HG03575 (cell line): Measurements from ENCODE around the gene RBM22.

Experiments
- ATAC-seq: cut with Tn5 transposase; IDR thresholded peaks from one replicate; pipeline ENCODE4 v1.9.1; 2021; ENCODE audit not compliant: unreplicated experiment, insufficient number of reproducible peaks, low FRiP score; ENCODE audit errors: extremely low read depth

RBM22 gene

DNA sequence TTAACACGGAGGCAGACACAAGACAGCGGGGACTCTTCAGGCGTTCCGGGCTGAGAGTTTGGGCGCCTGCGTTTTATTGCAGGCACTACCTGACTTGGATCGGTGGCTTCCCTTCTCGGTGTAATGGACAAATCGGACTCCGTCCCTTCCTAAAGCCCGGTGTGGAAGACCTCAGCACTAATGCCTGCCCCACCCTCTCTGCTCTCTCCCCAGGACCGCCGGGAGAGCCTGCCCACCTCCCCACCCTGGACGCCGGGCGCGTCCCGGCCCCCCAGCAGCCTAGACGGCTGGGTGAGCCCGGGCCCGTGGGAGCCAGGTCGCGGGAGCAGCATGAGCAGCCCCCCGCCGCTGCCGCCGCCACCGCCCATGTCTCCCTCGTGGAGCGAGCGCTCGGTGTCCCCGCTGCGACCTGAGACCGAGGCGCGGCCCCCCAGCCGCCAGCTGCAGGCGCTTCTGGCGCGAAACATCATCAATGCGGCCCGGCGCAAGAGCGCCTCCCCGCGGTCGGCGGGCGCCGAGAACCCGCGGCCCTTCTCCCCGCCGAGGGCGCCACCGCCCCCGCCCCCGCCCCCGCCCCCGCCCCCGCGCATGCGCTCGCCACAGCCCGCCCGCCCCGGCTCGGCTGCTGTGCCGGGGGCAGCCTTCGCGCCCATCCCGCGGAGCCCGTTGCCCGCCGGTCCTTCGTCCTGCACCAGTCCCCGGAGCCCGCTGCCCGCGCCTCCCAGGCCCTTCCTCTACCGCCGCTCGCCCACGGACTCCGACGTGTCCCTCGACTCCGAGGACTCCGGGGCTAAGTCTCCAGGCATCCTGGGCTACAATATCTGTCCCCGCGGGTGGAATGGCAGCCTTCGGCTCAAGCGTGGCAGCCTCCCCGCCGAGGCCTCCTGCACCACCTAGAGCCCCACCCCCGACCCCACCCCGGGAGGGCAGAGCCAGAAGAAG is 44.4 kb downstream of the RBM22 start:
- no peak for ATAC-seq

DNA sequence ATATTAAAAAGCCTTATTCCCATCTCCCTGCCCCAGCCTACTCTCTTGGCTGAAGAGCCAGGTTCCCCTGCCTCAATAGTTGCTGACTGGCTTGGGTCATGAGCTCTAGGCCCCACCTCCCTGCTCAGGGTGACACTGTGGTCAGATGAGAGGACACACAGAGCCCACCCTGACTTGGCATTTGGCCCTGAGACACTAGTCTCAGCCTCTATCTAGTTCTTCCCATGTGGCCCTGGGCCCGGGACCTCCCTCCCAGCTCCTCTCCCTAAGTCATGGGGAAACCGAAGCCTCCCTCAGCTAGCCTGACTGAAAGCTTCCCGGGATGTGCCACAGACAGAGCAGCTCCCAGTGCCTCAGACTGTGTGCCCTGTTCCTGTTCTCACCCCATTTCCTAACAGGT is 45.6 kb downstream of the RBM22 start:
- ATAC-seq, result no peak

DNA sequence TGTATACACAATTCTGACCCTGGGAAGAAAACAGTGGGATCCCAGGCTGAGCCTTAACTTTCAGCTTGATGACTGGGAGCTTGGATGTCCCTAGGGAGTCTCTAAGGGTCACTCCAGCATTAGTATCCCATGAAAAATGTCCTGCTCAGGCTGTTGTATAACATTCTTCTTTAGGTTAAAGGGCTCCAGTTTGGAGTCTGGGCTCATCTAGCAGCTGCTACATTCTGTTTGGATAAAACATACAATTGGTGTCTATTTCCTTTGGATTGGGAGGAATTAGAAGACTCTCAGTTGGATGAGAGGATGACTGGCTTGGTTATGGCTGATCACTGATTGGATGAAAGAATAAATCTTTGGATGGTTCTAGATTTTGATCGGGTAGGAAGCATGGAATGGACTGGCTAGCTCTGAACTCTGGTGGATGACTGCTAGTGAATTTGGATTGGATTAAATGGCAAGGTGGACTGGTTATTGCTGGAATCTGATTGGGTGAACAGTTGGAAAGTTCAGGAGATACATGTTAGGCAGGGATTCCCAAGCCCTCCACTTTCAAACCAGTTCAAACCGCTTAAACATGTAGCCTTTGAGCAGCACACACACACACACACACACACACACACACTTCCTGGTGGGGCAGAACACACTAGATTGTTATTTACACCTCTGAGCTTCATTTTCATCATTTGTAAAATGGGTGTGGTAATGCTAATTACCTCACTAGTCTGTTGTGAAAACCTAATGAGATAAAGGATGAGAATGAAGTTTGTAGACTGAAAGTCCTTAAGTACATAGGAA is 46.9 kb downstream of the RBM22 start:
- no peak for ATAC-seq

DNA sequence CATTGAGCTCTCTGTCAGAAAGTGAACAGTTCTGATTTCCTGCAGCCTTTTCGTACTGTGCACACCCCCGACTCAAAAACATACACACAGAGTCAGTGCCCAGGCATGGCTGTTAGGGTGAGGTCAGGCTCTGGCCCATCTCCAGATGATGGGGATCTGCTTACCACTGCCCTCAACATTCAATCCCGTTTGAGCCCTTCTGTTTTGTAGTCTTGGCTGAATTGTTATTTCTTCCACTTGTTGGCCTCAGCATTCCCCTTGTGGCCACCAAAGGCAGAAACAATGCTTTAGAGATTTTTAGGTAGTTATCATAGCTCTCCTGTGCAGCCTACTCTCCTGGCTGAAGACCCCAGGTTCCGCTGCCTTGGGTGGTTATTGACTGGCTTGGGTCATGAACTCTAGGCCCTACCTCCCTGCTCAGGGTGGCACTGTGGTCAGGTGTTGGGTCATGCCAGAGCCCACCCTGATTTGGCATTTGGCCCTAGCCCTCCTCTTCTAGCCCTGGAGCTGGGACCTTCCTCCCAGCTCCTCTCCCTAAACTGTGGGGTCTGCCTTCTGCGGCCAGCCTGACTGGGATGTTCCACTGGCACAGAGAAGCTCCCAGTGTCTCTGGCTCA is 47.6 kb downstream of the RBM22 start:
- ATAC-seq, result no peak

DNA sequence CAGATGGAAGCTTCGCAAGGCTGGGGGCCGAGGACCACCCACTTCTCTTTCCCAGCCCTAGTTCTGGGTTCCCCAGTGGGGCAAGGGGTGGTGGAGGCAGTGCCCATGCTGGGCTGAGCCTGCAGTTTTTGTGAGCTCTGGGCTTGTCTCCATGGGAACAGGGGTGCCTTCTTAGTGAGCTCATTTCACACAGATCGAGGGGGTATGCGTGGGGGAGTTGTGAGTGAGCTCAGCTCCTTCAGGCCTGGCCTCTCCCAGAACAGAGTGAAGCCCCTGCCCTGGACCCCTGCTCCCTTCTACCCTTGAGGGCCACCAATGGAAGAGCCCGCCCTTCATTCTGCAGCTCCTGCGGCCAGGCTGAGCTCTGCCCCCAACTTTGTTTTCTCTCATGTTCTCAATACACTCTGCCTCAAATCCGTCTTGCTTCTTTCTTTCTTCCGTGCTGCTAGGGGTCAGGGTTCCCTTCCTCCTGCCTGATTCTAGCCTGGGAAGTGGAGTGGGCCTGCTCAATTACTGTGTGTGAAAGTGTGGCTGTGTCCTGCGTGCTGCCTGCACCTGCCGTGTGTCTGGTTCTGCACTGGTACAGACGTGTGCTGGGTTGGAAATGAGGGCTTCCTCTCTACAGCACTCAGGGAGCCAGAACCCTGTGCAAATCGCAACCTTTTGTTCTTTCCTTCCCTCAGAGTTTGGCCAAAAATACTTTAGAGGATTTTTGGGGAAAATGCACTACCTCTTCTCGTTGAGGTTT is 48.8 kb downstream of the RBM22 start:
- ATAC-seq, result no peak

DNA sequence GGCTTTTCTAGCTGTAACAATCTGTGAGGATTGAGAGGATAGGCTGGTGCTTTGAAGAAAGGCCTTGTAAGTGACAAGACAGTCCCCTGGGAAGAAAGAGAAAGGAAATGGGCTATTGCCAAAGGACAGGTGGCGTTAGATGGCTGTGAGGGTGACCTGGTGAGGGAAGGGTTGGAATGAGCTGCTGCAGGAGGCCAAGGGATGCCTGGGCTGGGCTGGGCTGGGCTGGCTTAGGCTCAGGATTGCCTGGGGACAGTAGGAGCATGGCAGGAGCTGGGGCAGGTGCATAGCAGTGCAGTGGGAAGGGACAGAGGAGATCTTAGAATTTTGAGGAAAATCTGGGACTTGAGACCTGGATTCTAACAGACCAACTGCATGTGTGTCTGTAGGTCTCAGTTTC is 49.5 kb downstream of the RBM22 start:
- ATAC-seq, result no peak

DNA sequence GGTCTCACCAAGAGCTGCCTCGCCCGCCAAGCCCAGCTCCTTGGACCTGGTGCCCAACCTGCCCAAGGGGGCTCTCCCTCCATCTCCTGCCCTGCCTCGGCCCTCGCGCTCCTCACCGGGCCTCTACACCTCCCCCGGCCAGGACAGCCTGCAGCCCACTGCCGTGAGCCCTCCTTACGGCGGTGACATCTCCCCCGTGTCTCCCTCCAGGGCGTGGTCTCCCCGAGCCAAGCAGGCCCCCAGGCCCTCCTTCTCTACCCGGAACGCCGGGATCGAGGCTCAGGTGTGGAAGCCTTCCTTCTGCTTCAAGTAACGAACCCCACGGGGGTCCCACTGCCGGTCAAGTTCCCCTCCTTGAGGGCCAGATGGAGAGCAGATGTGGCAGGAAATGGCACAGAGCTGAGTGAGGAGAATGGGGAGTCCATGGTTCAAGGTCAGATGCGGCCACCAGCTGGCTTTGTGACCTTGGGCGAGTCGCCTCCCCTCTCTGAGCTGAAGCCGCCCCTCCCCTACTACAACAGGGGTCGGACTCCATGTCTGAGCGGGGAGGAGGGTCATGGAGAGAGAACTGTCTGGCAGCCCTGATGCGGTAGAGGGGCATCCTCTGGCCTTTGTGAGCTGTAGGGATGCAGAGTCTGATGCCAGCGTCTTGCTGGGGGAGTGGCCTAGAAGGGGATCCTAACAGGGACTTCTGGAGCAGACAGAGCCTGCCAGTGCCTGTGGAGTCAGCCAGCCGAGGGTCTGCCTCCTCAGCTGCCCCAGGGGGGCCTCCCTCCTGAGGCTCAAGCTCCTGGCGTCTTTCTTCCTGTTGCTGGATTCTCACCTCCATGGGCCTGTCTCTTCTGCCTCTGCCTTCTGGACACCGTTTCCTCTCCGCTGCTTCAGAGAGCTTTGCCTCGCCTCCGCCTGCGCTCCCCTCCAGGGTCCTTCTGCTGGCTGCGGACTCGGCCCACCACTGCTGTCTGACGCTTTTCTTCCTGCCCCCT is 50.5 kb downstream of the RBM22 start:
- no peak for ATAC-seq

DNA sequence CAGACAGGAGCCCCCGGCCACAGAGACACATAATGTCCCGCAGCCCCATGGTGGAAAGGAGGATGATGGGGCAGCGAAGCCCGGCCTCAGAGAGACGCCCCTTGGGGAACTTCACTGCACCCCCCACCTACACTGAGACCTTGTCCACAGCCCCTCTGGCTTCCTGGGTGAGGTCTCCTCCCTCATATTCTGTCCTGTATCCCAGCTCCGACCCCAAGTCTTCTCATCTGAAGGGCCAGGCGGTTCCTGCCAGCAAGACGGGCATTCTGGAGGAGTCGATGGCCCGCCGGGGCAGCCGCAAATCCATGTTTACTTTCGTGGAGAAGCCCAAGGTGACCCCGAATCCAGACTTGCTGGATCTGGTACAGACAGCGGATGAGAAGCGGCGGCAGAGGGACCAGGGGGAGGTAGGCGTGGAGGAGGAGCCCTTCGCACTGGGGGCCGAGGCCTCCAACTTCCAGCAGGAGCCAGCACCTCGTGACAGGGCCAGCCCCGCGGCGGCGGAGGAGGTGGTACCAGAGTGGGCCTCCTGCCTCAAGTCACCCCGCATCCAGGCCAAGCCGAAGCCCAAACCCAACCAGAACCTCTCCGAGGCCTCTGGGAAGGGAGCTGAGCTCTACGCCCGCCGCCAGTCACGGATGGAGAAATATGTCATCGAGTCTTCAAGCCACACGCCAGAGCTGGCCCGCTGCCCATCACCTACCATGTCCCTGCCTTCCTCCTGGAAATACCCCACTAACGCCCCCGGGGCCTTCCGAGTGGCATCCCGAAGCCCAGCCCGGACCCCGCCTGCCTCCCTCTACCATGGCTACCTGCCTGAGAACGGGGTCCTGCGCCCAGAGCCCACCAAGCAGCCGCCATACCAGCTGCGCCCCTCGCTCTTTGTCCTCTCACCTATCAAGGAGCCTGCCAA is 51.5 kb downstream of the RBM22 start:
- ATAC-seq, result no peak

DNA sequence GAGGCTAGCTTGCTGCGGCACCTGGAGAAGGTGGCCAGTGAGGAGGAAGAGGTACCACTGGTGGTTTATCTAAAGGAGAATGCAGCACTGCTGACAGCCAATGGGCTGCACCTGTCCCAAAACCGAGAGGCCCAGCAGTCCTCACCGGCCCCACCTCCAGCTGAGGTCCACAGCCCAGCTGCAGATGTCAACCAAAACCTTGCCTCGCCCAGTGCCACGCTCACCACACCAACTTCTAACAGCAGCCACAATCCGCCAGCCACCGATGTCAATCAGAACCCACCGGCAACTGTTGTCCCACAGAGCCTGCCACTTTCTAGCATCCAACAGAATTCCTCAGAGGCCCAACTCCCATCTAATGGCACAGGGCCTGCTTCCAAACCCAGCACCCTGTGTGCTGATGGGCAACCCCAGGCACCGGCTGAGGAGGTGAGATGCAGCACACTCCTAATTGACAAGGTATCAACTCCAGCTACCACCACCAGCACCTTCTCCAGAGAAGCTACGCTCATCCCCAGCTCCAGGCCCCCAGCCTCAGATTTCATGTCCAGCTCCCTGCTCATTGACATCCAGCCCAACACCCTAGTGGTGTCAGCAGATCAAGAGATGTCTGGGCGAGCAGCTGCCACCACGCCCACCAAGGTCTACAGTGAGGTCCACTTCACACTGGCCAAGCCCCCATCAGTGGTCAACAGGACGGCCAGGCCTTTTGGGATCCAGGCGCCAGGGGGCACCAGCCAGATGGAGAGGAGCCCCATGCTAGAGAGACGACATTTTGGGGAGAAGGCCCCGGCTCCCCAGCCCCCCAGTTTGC is 52.4 kb downstream of the RBM22 start:
- no peak for ATAC-seq

DNA sequence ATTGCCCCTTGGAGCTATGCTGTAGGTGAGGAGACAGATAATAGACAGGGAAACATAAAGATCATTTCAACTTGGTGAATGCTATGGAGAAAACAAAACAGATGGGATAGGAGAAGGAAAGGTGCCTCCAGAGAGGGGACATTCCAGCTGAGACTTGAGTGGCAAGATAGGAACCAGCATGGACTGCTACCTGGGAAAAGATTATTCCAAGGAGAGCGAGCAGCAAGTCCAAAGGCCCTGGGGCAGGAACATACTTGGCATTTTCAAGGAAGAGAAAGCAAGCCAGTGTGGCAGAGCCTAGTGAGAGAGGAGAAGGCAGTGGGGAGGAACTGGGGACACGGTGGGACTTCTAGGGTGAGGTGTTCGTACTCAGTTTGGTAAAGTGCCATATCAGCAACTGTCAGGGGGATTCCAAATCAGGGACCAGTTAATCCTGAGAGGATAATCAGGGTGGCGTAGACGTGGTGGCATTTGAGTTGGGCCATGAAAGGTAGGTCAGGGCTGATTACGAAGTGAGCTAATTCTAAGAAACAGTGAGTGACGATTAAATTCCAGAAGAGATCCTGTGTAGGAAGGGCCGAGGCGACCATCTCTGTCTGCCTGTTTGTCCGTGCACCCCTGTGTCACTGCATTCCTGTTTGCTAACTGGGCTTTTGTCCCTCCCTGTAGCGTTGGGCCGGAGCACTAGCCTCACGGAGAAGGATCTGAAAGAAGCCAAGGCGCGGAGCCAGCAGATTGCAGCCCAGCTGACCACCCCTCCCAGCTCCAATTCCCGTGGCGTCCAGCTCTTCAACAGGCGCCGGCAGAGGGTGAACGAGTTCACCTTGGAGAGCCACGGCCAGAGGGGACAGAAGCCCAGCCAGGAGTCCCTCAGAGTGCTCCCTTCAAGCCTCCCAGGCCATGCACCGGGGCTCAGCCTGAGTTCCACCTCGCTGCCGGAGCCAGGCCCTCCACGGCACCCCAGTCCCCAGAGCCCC is 53.3 kb downstream of the RBM22 start:
- ATAC-seq, result no peak

DNA sequence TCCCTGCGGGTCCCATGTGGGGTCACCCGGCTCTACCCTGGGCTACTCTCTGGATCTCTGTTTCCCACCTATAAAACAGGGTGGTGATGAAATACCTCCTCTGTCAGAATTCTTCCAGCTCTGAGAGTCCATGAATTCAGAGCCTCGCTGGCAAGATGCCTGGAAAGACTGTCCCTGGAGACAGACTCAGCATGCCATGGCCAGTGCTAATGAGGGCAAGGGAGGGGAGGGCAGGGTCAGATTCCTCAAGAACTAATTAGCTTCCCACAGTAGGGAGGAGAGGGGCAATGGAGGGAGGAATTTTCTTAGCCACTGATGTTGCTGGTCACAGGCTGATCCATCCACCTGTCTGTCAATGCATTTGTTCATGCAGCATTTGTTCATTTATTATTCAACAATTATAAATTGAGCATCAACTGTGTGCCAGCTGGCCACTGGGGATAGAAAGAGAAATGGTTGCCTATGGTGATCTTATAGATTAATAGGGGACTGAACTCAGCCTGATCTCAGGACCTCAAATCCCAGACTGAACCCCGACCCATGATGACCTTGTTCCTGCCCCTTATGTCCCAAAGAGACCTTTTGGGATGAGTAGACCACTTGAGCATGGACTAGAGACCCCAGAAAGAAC is 55.7 kb downstream of the RBM22 start:
- no peak for ATAC-seq

DNA sequence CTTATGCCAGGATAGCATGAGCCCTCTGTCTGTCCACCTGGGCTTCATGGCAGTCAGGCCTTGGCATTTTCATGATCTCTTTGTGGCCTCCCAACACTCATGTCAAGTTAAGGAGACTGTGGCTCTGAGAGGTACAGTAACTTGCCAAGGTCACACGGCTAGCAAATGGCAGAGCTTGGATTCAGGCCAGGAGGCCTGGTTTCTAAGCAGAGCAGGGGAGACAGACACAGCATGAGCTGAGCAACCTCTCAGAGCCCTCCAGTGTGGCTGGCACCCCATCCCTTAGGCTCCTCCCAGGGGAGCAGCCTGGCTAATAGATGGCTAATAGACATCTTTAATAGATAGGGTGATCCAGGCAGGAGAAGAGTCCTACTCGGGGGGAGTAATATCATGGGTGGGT is 56.3 kb downstream of the RBM22 start:
- ATAC-seq, result no peak

DNA sequence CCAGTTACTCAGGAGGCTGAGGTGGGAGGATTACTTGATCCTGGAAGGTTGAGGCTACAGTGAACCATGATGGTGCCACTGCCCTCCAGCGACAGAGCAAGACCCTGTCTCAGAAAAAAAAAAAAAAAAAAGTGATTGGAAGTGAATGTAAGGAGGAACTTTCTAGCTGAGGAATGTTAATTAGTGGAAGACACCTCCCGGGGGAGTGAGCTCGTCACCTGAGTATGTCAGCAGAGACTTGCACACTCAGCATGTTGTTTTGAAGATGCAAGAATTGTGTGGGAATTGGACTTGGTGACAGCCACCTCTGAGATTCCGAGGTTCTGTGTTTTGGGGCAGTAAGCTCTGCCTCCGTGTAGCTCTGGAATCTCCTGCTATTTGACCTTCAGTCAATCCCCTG is 56.8 kb downstream of the RBM22 start:
- no peak for ATAC-seq

DNA sequence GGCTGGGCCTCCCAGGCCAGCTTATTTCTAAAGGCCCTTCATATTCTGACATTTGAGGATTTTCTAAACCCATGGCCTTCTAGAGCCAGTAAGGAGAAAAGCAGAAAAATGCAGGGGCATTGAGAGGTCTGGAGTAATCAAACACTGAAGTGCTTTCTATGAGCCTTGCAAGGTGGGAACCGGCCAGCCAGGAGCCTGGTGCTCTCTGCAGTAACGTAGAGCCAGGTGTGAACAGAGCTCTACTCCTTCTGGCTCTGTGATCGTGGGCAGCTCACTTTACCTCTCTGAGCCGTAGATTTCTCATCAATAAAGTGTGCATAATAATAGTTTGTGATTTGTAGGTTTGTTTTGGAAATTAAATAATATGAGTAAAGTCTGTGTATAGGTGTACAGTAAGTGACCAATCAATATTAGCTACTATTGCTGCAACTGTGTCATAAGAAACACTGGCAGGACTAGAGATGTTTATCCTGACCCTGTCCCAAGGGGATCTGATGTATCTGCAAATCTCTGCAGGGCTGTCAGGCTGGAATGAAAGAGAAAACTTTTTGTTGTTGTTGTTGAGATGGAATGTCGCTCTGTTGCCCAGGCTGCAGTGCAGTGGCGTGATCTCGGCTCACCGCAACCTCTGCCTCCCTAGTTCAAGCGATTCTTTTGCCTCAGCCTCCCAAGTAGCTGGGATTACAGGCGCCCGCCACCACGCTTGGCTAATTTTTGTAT is 57.7 kb downstream of the RBM22 start:
- ATAC-seq, result no peak
